HepG2 (cell line): ENCODE measurements around the gene THOC6. TPM values are rescaled to one million over a fixed set of nuclear protein-coding genes. Genes with fewer than 3 reads are reported as not detected.

Experiments used
- ATAC-seq: fragments of 200-7000 bp; cut with Tn5 transposase; 3 replicates; pipeline ENCODE4 v1.9.1; 2020; ENCODE audit warnings: mild to moderate bottlenecking, moderate library complexity
- BruUV-seq: library from RNA; stranded (reverse); fragments of 400-500 nt; replicated peaks from 2 replicates; lab custom pipeline; 2021; lab: Mats Ljungman, UMichigan
- CTCF ChIA-PET: fragments of 300-600 bp; formaldehyde crosslinking; extraction: SDS; loops from one replicate; lab custom pipeline; 2021; ENCODE audit warnings: low total read pairs, inconsistent platforms, low intra/inter-chr PET ratio; lab: Yijun Ruan, JAX
- POLR2A ChIA-PET: fragments of 350-600 bp; sonication (Branson Sonifier 250); formaldehyde crosslinking; loops from one replicate; lab custom pipeline; 2020; ENCODE audit warnings: antibody characterized with exemption, inconsistent platforms; lab: Yijun Ruan, JAX
- DNase-seq: peaks from one replicate; pipeline ENCODE4 v3.0.0-alpha.2; 2015; ENCODE audit warnings: low spot score
- FAIRE-seq: peaks from 3 replicates; lab custom pipeline; 2011; peaks lifted over from hg19 to GRCh38; lab: Jason Lieb, UNC
- H2AFZ ChIP-seq: one replicate; pipeline ENCODE4 v1.6.1; 2011; ENCODE audit warnings: low read length, inconsistent platforms
- H3K27ac ChIP-seq: fragments of 300-600 bp; 3 replicates; pipeline ENCODE4 v1.8.0; 2011; ENCODE audit warnings: mixed run types, mild to moderate bottlenecking, mixed read lengths, low read length, inconsistent platforms; ENCODE audit not compliant: insufficient read depth; ENCODE audit errors: extremely low read length
- H3K27me3 ChIP-seq, 2 experiments: fragments of 200-600 bp in 1 of 2; 2 replicates in 1 of 2; 3 replicates in 1 of 2; pipeline versions ENCODE4 v1.6.0 to v1.8.0; 2011; ENCODE audit warnings: low read length in 2 of 2, mild to moderate bottlenecking in 2 of 2, moderate library complexity in 2 of 2, inconsistent platforms in 1 of 2; ENCODE audit not compliant: insufficient read depth in 2 of 2, control insufficient read depth in 1 of 2
- H3K36me3 ChIP-seq, 2 experiments: fragments of 200-600 bp in 1 of 2; replicated peaks in 1 of 2; 2 replicates in 1 of 2; 3 replicates in 1 of 2; pipeline versions ENCODE4 v1.5.1 to v1.8.0; 2011; ENCODE audit warnings: low read length in 2 of 2, inconsistent platforms in 1 of 2; ENCODE audit not compliant: insufficient read depth in 2 of 2, control insufficient read depth in 1 of 2
- H3K4me1 ChIP-seq: 2 replicates; pipeline ENCODE4 v1.5.1; 2012; ENCODE audit warnings: low read length, inconsistent platforms; ENCODE audit not compliant: insufficient read depth
- H3K4me2 ChIP-seq: 2 replicates; pipeline ENCODE4 v1.6.0; 2011; ENCODE audit warnings: low read depth, low read length, inconsistent platforms
- H3K4me3 ChIP-seq, 3 experiments: fragments of 200-600 bp in 1 of 3; sonication (generic), shearing (Covaris generic) in 1 of 3; replicated peaks in 1 of 3; 2 replicates each; pipeline ENCODE4 v1.5.1; 2011 to 2016; ENCODE audit warnings: low read length in 3 of 3, inconsistent platforms in 2 of 3, low read depth in 2 of 3, mild to moderate bottlenecking in 2 of 3, control low read depth in 1 of 3, mixed read lengths in 1 of 3; ENCODE audit not compliant: insufficient read depth in 1 of 3
- H3K79me2 ChIP-seq: one replicate; pipeline ENCODE4 v1.6.1; 2011; ENCODE audit warnings: low read length, inconsistent platforms; ENCODE audit not compliant: insufficient read depth
- H3K9ac ChIP-seq: 2 replicates; pipeline ENCODE4 v1.6.0; 2011; ENCODE audit warnings: mild to moderate bottlenecking, low read depth, low read length, inconsistent platforms; ENCODE audit not compliant: insufficient read depth
- H3K9me3 ChIP-seq: 2 replicates; pipeline ENCODE4 v1.5.1; 2012; ENCODE audit warnings: mild to moderate bottlenecking, low read length
- H4K20me1 ChIP-seq: 2 replicates; pipeline ENCODE4 v1.6.0; 2011; ENCODE audit warnings: inconsistent platforms, mild to moderate bottlenecking, low read length, moderate library complexity; ENCODE audit not compliant: insufficient read depth
- AGO2 ChIP-seq: fragments of 200-400 bp; formaldehyde crosslinking; optimal IDR thresholded peaks from 2 replicates; pipeline ENCODE3; 2017; ENCODE audit warnings: mild to moderate bottlenecking, low read depth, low read length, moderate library complexity
- ATRX ChIP-seq: sonication (generic); formaldehyde crosslinking; IDR thresholded peaks from 2 replicates; pipeline ENCODE4 v1.4.0; 2020; ENCODE audit warnings: missing genetic modification reagents, borderline replicate concordance
- NONO ChIP-seq, 2 experiments: fragments of 450-650 bp in 1 of 2; sonication (generic) in 1 of 2; formaldehyde crosslinking in 1 of 2; IDR thresholded peaks in 1 of 2; conservative IDR thresholded peaks in 1 of 2; 2 replicates each; pipeline versions ENCODE4 v1.6.1 to v1.8.0; 2017 to 2022; ENCODE audit warnings: mild to moderate bottlenecking in 1 of 2, missing genetic modification reagents in 1 of 2, moderate library complexity in 1 of 2
- NR2F1 ChIP-seq, 2 experiments: fragments of 450-650 bp in 1 of 2; formaldehyde crosslinking in 1 of 2; IDR thresholded peaks; 2 replicates each; pipeline versions ENCODE4 v1.5.0 to v1.6.1; 2016 to 2020; ENCODE audit warnings: mild to moderate bottlenecking in 1 of 2, missing compliant biosample characterization in 1 of 2, missing genetic modification reagents in 1 of 2, moderate library complexity in 1 of 2
- POLR2AphosphoS2 ChIP-seq: IDR thresholded peaks from 2 replicates; pipeline ENCODE4 v1.6.1; 2011; ENCODE audit warnings: low read depth, low read length, improper control_type of control experiment
- SP5 ChIP-seq: IDR thresholded peaks from 2 replicates; pipeline ENCODE4 v1.6.1; 2016; ENCODE audit warnings: low read depth, borderline replicate concordance
- ZFP36 ChIP-seq: fragments of 150-350 bp; IDR thresholded peaks from 2 replicates; pipeline ENCODE4 v1.6.1; 2018; ENCODE audit warnings: borderline replicate concordance, low read length, low read depth; ENCODE audit not compliant: partially characterized antibody
- ZMYM3 ChIP-seq: sonication (generic); formaldehyde crosslinking; IDR thresholded peaks from 2 replicates; pipeline ENCODE4 v1.5.1; 2020; ENCODE audit warnings: mild to moderate bottlenecking, missing genetic modification reagents
- ZNF44 ChIP-seq: sonication (generic); formaldehyde crosslinking; IDR thresholded peaks from 2 replicates; pipeline ENCODE4 v1.5.1; 2020; ENCODE audit warnings: mild to moderate bottlenecking, missing genetic modification reagents
- WGBS: methylation state at CpG from one replicate; pipeline ENCODE4 v1.1.6; 2017; ENCODE audit warnings: low lambda C conversion rate; 5-methylcytosine and 5-hydroxymethylcytosine counted together
- in situ Hi-C: cut with HindIII; loops from 2 replicates; pipeline ENCODE4 v1.10.0; 2017; ENCODE audit warnings: low pct_unique_long_range_greater_than_20kb; ENCODE audit not compliant: extremely low pct_ligation_motif_present
- intact Hi-C: fragments of 100-400 bp; cut with micrococcal nuclease; formaldehyde crosslinking; loops from one replicate; pipeline ENCODE4 v1.10.0; 2022; ENCODE audit not compliant: unreplicated experiment
- polyA plus RNA-seq, 8 experiments: library from polyadenylated mRNA; depleted of rRNA in 3 of 8; stranded (reverse) in 7 of 8; unstranded in 1 of 8; fragments of >200 nt; fragmentation: Illumina TruSeq in 4 of 8; extraction: Trizol in 4 of 8; gene quantifications; 2 replicates each; pipeline versions ENCODE4 v1.2.1 to v1.2.3, GENCODE V29; 2011 to 2016; ENCODE audit warnings: low read depth in 4 of 8, missing spikeins in 1 of 8, mixed read lengths in 1 of 8; ENCODE audit not compliant: insufficient read depth in 1 of 8
- total RNA-seq, 5 experiments: library from RNA; depleted of rRNA; stranded (reverse); fragments of >200 nt; fragmentation: Illumina TruSeq; extraction: Trizol; gene quantifications; 2 replicates each; pipeline ENCODE4 v1.2.3, GENCODE V29; 2016; ENCODE audit warnings: low read depth in 1 of 5
- TF ChIP-seq, protein P1 (sequence below): sonication (generic); formaldehyde crosslinking; IDR thresholded peaks from 2 replicates; pipeline ENCODE4 v1.4.0; 2020; ENCODE audit warnings: missing genetic modification reagents
- TF ChIP-seq, protein P2 (sequence below): sonication (generic); formaldehyde crosslinking; IDR thresholded peaks from 2 replicates; pipeline ENCODE4 v1.5.0; 2020; ENCODE audit warnings: mild to moderate bottlenecking, missing genetic modification reagents, moderate library complexity

Gene THOC6
- total and polyA plus RNA-seq, 2 of the 13 experiments (the other 11 are each of a cell fraction or from before 2014, with no cell fraction given): 32.1 to 37.0 TPM

DNA sequence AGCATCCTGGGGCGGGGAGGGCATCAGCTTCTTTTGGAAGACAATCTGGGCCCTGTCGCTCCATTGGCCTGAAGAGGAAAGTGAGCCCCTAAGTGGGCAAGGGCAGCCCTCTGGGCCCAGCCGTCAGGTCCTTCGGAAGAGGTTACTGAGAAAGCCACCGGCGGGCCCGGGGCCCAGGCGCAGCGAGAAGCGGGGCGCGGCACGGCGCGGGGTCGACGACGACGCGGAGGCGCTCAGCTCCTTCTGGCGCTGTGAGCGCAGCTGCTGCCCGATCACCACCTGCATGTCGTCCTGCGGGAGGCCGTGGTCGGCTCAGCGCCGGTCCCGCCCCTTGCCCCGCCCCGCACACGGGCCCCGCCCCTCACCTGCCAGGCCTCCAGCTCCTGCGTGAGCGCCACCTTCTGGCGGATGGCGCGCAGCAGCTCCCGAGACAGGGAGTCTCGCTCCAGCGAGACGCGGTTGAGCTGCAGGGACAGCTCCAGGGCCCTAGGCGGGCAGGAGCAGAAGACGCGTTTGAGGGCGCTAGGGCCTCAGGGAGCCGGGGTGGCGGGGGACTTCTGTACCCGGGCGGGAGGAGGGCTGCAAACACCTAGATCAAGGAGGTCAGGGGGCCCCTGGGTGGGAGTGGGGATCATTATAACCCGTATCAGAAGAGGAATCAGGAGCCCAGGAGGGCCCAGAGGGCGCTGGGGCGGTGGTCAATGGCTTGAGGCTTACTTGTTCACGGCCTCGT, 4.3 kb downstream of the THOC6 start (continued):
- TF ChIP-seq SP5 (CRISPR knock-in tag): peak; percentile 60; the same call in 1 of the 2 replicates
- TF ChIP-seq, protein P1, sequence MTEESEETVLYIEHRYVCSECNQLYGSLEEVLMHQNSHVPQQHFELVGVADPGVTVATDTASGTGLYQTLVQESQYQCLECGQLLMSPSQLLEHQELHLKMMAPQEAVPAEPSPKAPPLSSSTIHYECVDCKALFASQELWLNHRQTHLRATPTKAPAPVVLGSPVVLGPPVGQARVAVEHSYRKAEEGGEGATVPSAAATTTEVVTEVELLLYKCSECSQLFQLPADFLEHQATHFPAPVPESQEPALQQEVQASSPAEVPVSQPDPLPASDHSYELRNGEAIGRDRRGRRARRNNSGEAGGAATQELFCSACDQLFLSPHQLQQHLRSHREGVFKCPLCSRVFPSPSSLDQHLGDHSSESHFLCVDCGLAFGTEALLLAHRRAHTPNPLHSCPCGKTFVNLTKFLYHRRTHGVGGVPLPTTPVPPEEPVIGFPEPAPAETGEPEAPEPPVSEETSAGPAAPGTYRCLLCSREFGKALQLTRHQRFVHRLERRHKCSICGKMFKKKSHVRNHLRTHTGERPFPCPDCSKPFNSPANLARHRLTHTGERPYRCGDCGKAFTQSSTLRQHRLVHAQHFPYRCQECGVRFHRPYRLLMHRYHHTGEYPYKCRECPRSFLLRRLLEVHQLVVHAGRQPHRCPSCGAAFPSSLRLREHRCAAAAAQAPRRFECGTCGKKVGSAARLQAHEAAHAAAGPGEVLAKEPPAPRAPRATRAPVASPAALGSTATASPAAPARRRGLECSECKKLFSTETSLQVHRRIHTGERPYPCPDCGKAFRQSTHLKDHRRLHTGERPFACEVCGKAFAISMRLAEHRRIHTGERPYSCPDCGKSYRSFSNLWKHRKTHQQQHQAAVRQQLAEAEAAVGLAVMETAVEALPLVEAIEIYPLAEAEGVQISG (CRISPR knock-in tag): peak; percentile 72
- TF ChIP-seq, protein P2, sequence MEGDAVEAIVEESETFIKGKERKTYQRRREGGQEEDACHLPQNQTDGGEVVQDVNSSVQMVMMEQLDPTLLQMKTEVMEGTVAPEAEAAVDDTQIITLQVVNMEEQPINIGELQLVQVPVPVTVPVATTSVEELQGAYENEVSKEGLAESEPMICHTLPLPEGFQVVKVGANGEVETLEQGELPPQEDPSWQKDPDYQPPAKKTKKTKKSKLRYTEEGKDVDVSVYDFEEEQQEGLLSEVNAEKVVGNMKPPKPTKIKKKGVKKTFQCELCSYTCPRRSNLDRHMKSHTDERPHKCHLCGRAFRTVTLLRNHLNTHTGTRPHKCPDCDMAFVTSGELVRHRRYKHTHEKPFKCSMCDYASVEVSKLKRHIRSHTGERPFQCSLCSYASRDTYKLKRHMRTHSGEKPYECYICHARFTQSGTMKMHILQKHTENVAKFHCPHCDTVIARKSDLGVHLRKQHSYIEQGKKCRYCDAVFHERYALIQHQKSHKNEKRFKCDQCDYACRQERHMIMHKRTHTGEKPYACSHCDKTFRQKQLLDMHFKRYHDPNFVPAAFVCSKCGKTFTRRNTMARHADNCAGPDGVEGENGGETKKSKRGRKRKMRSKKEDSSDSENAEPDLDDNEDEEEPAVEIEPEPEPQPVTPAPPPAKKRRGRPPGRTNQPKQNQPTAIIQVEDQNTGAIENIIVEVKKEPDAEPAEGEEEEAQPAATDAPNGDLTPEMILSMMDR: peak; percentile 95
- TF ChIP-seq, all 625 proteins: peak for 91

DNA sequence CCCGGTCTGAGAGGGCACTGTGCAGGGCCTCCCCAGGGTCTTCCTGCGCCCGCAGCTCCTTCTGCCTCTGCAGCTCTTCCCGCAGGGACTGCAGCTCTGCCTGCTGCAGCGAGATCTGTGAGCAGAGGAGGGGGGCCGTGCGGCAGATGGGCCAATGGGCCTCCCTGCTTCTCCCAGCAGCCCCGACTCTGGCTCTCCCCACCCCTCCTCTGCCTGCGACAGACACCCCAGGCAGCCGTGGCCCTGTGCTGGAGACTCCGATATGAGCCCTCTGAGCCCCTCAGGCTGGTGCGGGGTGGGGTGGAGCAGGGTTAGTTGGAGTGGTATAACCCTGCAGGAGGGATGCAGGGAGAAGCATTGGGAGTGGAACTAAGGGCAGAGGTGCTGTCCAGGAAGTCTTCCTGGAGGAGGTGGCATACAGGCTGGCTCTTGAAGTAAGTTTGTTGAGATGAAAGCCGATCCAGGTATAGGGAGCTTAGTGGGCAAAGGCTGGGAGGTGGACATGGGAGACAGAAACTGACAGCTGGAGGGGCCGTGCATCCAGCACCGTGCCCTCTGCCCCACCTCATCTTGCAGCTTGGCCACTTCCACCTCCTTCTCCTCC, 5.0 kb downstream of the THOC6 start:
- Histone ChIP-seq H3K36me3 (peaks cover 16 to 17% of the 10 kb centered on the region in 2 experiments; a peak in 4 of 5 replicates), H3K4me2 (peak overlapping the region; percentile 75), H3K4me3 (peak overlapping the region in 2 of 3 experiments; percentile 10 to 61; a peak in 1 of 6 replicates), H3K27me3 (peaks cover 9 to 51% of the 10 kb centered on the region in 2 experiments), H3K27ac (no peak overlapping the region), H3K79me2 (no peaks in the 10 kb centered on the region), H4K20me1 (peaks cover 5% of the 10 kb centered on the region; the same call in 1 of the 2 replicates), H3K9ac (0 out of 2 replicates have a peak overlapping the region, but pooled peaks have one; percentile 0), H3K9me3 (no peaks in the 10 kb centered on the region), H3K4me1 (peaks cover 32% of the 10 kb centered on the region), H2AFZ (no peak overlapping the region)
- WGBS: 42% methylated on average over 11 of the region's 15 CpGs
- DNase-seq (no peak), FAIRE-seq (no peak), ATAC-seq (0 out of 3 replicates have a peak, but pooled peaks have one; percentile 1)
- POLR2A ChIA-PET: interaction anchor here (0.8 to 18.8 kb wide), 13 partner anchors 9 to 106 kb away, joined by 3 to 750 read pairs (median 6); partner anchors contain the start of genes CLDN9, IL32, KREMEN2 and PKMYT1
- in situ Hi-C loops: no loop called here
- no TSS peak for BruUV-seq
- CTCF ChIA-PET: interaction anchor here (1.1 to 1.7 kb wide), 3 partner anchors 11 to 28 kb away, joined by 3 to 11 read pairs (median 5); partner anchors contain the start of gene CLDN6
- peak; percentile 70 for TF ChIP-seq ZFP36
- TF ChIP-seq ATRX: no peak
- TF ChIP-seq ZNF44 (CRISPR knock-in tag): no peak
- no peak for TF ChIP-seq NONO (IDR thresholded peaks at IDR 0.05)
- TF ChIP-seq NONO (CRISPR knock-in tag; conservative IDR thresholded peaks at IDR 0.05): 0 out of 2 replicates have a peak, but pooled peaks have one; percentile 3
- TF ChIP-seq NR2F1 (CRISPR knock-in tag; IDR thresholded peaks at IDR 0.05): 0 out of 4 replicates have a peak, but pooled peaks of 1 of the 2 experiments have one; percentile 10
- TF ChIP-seq AGO2: peak; percentile 7
- 0 out of 2 replicates have a peak, but pooled peaks have one; percentile 25 for TF ChIP-seq ZMYM3 (CRISPR knock-in tag)
- TF ChIP-seq POLR2AphosphoS2: peak; percentile 36
- intact Hi-C loops: no loop called here
